H1 (cell line): Measurements from ENCODE around the gene HNRNPA3. TPM values are rescaled to one million over a fixed set of nuclear protein-coding genes. Genes with fewer than 3 reads are reported as not detected.

Source experiments
- CTCF ChIA-PET: fragments of 300-600 bp; sonication (Branson Sonifier 250); formaldehyde crosslinking; loops from one replicate; lab custom pipeline; 2021; ENCODE audit not compliant: partially characterized antibody; lab: Charles Lee
- POLR2A ChIA-PET: fragments of 300-600 bp; sonication (Branson Sonifier 250); formaldehyde crosslinking; loops from one replicate; lab custom pipeline; 2021; ENCODE audit warnings: inconsistent platforms; ENCODE audit not compliant: partially characterized antibody; lab: Charles Lee
- DNase-seq, 2 experiments: peaks; one replicate each; pipeline versions ENCODE4 v3.0.0 to v3.0.0-alpha.2; 2010 to 2022; ENCODE audit warnings: low spot score in 2 of 2, low read depth in 1 of 2, mixed read lengths in 1 of 2
- FAIRE-seq: peaks from 2 replicates; lab custom pipeline; 2011; peaks lifted over from hg19 to GRCh38; lab: Jason Lieb, UNC
- H2AFZ ChIP-seq: 2 replicates; pipeline ENCODE4 v1.8.1; 2012; ENCODE audit warnings: low read length, inconsistent platforms
- H2AK5ac ChIP-seq: 2 replicates; pipeline ENCODE4 v1.6.1; 2013; ENCODE audit warnings: low read depth, low read length
- H2BK120ac ChIP-seq: replicated peaks from 2 replicates; pipeline ENCODE3; 2013; ENCODE audit warnings: low read depth, low read length, inconsistent platforms
- H2BK12ac ChIP-seq: 2 replicates; pipeline ENCODE4 v1.6.1; 2013; ENCODE audit warnings: low read depth, low read length
- H2BK15ac ChIP-seq: 2 replicates; pipeline ENCODE4 v1.6.1; 2013; ENCODE audit warnings: low read length
- H2BK20ac ChIP-seq: 2 replicates; pipeline ENCODE4 v1.6.1; 2013; ENCODE audit warnings: low read length
- H2BK5ac ChIP-seq: 2 replicates; pipeline ENCODE4 v1.6.1; 2013; ENCODE audit warnings: low read depth, low read length
- H3K14ac ChIP-seq: 2 replicates; pipeline ENCODE4 v1.6.1; 2013; ENCODE audit warnings: inconsistent platforms; ENCODE audit not compliant: insufficient read length
- H3K18ac ChIP-seq: 2 replicates; pipeline ENCODE4 v1.6.1; 2013; ENCODE audit warnings: low read length; ENCODE audit errors: extremely low read depth
- H3K23ac ChIP-seq: 2 replicates; pipeline ENCODE4 v1.6.1; 2013; ENCODE audit warnings: inconsistent platforms; ENCODE audit not compliant: insufficient read length
- H3K23me2 ChIP-seq: 2 replicates; pipeline ENCODE4 v1.6.1; 2013; ENCODE audit warnings: low read depth, low read length
- H3K27ac ChIP-seq: 2 replicates; pipeline ENCODE4 v1.6.1; 2011; ENCODE audit warnings: low read depth, low read length, inconsistent platforms
- H3K27me3 ChIP-seq, 4 experiments: replicated peaks in 1 of 4; 1 replicate in 1 of 4; 2 replicates in 3 of 4; pipeline versions ENCODE4 v1.6.1 to v1.8.1; 2011 to 2013; ENCODE audit warnings: low read length in 3 of 4, mild to moderate bottlenecking in 3 of 4, inconsistent platforms in 2 of 4, mixed read lengths in 2 of 4, moderate library complexity in 1 of 4; ENCODE audit not compliant: control insufficient read depth in 3 of 4, insufficient read depth in 3 of 4; ENCODE audit errors: extremely low read depth in 1 of 4
- H3K36me3 ChIP-seq, 4 experiments: 2 replicates each; pipeline versions ENCODE4 v1.6.1 to v1.8.1; 2011 to 2013; ENCODE audit warnings: mild to moderate bottlenecking in 4 of 4, low read length in 3 of 4, moderate library complexity in 2 of 4, control low read depth in 1 of 4, inconsistent platforms in 1 of 4; ENCODE audit not compliant: insufficient read depth in 4 of 4, control insufficient read depth in 2 of 4
- H3K4ac ChIP-seq: replicated peaks from 2 replicates; pipeline ENCODE3; 2013; ENCODE audit warnings: low read length, low read depth, mixed read lengths, inconsistent platforms; ENCODE audit not compliant: insufficient read length
- H3K4me1 ChIP-seq, 4 experiments: replicated peaks in 1 of 4; 1 replicate in 1 of 4; 2 replicates in 3 of 4; pipeline versions ENCODE4 v1.6.1 to v1.8.1; 2011 to 2013; ENCODE audit warnings: low read length in 3 of 4, inconsistent platforms in 2 of 4, mixed read lengths in 1 of 4; ENCODE audit not compliant: insufficient read depth in 4 of 4, control insufficient read depth in 3 of 4
- H3K4me2 ChIP-seq, 2 experiments: 2 replicates each; pipeline versions ENCODE4 v1.6.1 to v1.8.1; 2011 to 2013; ENCODE audit warnings: low read depth in 2 of 2, low read length in 2 of 2, control low read depth in 1 of 2, inconsistent platforms in 1 of 2, mild to moderate bottlenecking in 1 of 2; ENCODE audit not compliant: insufficient read depth in 1 of 2
- H3K4me3 ChIP-seq, 4 experiments: fragments of 200-600, 300-600 bp in 1 of 4; sonication (generic), shearing (Covaris generic), sonication (Bioruptor Twin) in 1 of 4; 2 replicates each; pipeline versions ENCODE4 v1.5.1 to v1.8.1; 2011 to 2016; ENCODE audit warnings: low read length in 4 of 4, low read depth in 3 of 4, control low read depth in 2 of 4, inconsistent platforms in 2 of 4, mild to moderate bottlenecking in 2 of 4, mixed read lengths in 1 of 4, moderate library complexity in 1 of 4; ENCODE audit not compliant: insufficient read depth in 2 of 4; ENCODE audit errors: extremely low read depth in 1 of 4
- H3K56ac ChIP-seq: replicated peaks from 2 replicates; pipeline ENCODE3; 2013; ENCODE audit warnings: low read depth, mild to moderate bottlenecking, mixed read lengths, low read length, inconsistent platforms; ENCODE audit not compliant: insufficient read length
- H3K79me1 ChIP-seq: 2 replicates; pipeline ENCODE4 v1.6.1; 2013; ENCODE audit warnings: low read depth, low read length, control low read depth
- H3K79me2 ChIP-seq, 2 experiments: 2 replicates each; pipeline versions ENCODE4 v1.6.1 to v1.8.1; 2012 to 2013; ENCODE audit warnings: low read length in 2 of 2, mild to moderate bottlenecking in 2 of 2, inconsistent platforms in 1 of 2; ENCODE audit not compliant: insufficient read depth in 2 of 2, control insufficient read depth in 1 of 2
- H3K9ac ChIP-seq, 4 experiments: replicated peaks in 1 of 4; 1 replicate in 1 of 4; 2 replicates in 3 of 4; pipeline versions ENCODE4 v1.6.1 to v1.8.1; 2011 to 2013; ENCODE audit warnings: low read depth in 3 of 4, low read length in 3 of 4, control low read depth in 2 of 4, mild to moderate bottlenecking in 2 of 4, moderate library complexity in 2 of 4, inconsistent platforms in 1 of 4; ENCODE audit errors: extremely low read depth in 1 of 4
- H3K9me3 ChIP-seq, 2 experiments: 2 replicates each; pipeline versions ENCODE4 v1.6.1 to v1.8.1; 2012 to 2013; ENCODE audit warnings: mild to moderate bottlenecking in 2 of 2, moderate library complexity in 2 of 2, control low read depth in 1 of 2, inconsistent platforms in 1 of 2, low read depth in 1 of 2, low read length in 1 of 2, mixed read lengths in 1 of 2; ENCODE audit not compliant: insufficient read depth in 2 of 2
- H4K20me1 ChIP-seq, 2 experiments: replicated peaks in 1 of 2; 2 replicates each; pipeline versions ENCODE3 to v1.8.1; 2011 to 2013; ENCODE audit warnings: inconsistent platforms in 2 of 2, low read length in 2 of 2, mild to moderate bottlenecking in 1 of 2; ENCODE audit not compliant: insufficient read depth in 2 of 2, control insufficient read depth in 1 of 2
- H4K5ac ChIP-seq: 2 replicates; pipeline ENCODE4 v1.6.1; 2013; ENCODE audit warnings: low read length, low read depth, mixed read lengths, inconsistent platforms; ENCODE audit not compliant: insufficient read length
- H4K8ac ChIP-seq: 2 replicates; pipeline ENCODE4 v1.8.0; 2013; ENCODE audit warnings: mild to moderate bottlenecking, moderate library complexity, low read length, inconsistent platforms; ENCODE audit not compliant: insufficient read depth; ENCODE audit errors: extremely low read depth
- H4K91ac ChIP-seq: replicated peaks from 2 replicates; pipeline ENCODE3; 2013; ENCODE audit warnings: low read length, mixed read lengths, inconsistent platforms; ENCODE audit not compliant: insufficient read length
- ASH2L ChIP-seq: fragments of 200-600, 300-600 bp; sonication (generic); IDR thresholded peaks from one replicate; pipeline ENCODE4 v1.7.1; 2017; ENCODE audit warnings: low read length
- ATF3 ChIP-seq: IDR thresholded peaks from 2 replicates; pipeline ENCODE4 v1.6.1; 2011; ENCODE audit warnings: low read depth, mild to moderate bottlenecking, low read length; ENCODE audit not compliant: insufficient read depth
- BRCA1 ChIP-seq: IDR thresholded peaks from 2 replicates; pipeline ENCODE4 v1.6.1; 2012; ENCODE audit warnings: low read depth, low read length, improper control_type of control experiment
- CREB1 ChIP-seq: IDR thresholded peaks from 2 replicates; pipeline ENCODE4 v1.6.1; 2012; ENCODE audit warnings: inconsistent platforms
- EZH2 ChIP-seq: fragments of 200-600 bp; sonication (generic); IDR thresholded peaks from 2 replicates; pipeline ENCODE4 v1.7.1; 2012; ENCODE audit warnings: low read depth, mild to moderate bottlenecking, moderate library complexity, low read length, inconsistent platforms; ENCODE audit not compliant: severe bottlenecking
- FOSL1 ChIP-seq: IDR thresholded peaks from 2 replicates; pipeline ENCODE4 v1.6.1; 2011; ENCODE audit warnings: mild to moderate bottlenecking, low read depth, low read length, moderate library complexity; ENCODE audit not compliant: insufficient read depth
- GABPA ChIP-seq: IDR thresholded peaks from 2 replicates; pipeline ENCODE4 v1.6.1; 2011; ENCODE audit warnings: mild to moderate bottlenecking, low read length, moderate library complexity, borderline replicate concordance; ENCODE audit not compliant: insufficient read depth
- MAX ChIP-seq: IDR thresholded peaks from 2 replicates; pipeline ENCODE4 v1.6.1; 2012; ENCODE audit warnings: inconsistent platforms
- RFX5 ChIP-seq: IDR thresholded peaks from 2 replicates; pipeline ENCODE4 v1.6.1; 2011; ENCODE audit warnings: low read depth, low read length, improper control_type of control experiment, borderline replicate concordance
- SIX5 ChIP-seq: IDR thresholded peaks from 2 replicates; pipeline ENCODE4 v1.6.1; 2011; ENCODE audit warnings: mild to moderate bottlenecking, low read depth, low read length
- SP2 ChIP-seq: IDR thresholded peaks from 2 replicates; pipeline ENCODE4 v1.6.1; 2012; ENCODE audit warnings: mild to moderate bottlenecking, low read length, inconsistent platforms
- SP4 ChIP-seq: IDR thresholded peaks from 2 replicates; pipeline ENCODE4 v1.6.1; 2012; ENCODE audit warnings: low read length, inconsistent platforms
- USF2 ChIP-seq: IDR thresholded peaks from 2 replicates; pipeline ENCODE4 v1.6.1; 2011; ENCODE audit warnings: low read length, improper control_type of control experiment
- WGBS, 2 experiments: shearing (Covaris generic) in 1 of 2; methylation state at CpG; one replicate each; pipeline versions ENCODE4 v1.1.6 to v1.1.7; 2013 to 2015; ENCODE audit warnings: low lambda C conversion rate in 2 of 2, mixed read lengths in 2 of 2, inconsistent platforms in 1 of 2, low coverage in 1 of 2, missing lambda C conversion rate in 1 of 2; ENCODE audit not compliant: insufficient replicate concordance in 2 of 2, insufficient coverage in 1 of 2, insufficient read length in 1 of 2; ENCODE audit errors: extremely low coverage in 1 of 2, missing lambda C conversion rate in 1 of 2; 5-methylcytosine and 5-hydroxymethylcytosine counted together
- polyA plus RNA-seq, 7 experiments: library from polyadenylated mRNA; depleted of rRNA in 3 of 7; stranded (reverse) in 5 of 7; unstranded in 2 of 7; fragments of >200 nt in 5 of 7; fragments of 200-250 nt in 2 of 7; gene quantifications; 1 replicate in 5 of 7; 2 replicates in 1 of 7; 4 replicates in 1 of 7; pipeline versions ENCODE4 v1.2.1 to v1.2.3, GENCODE V29; 2011 to 2013; ENCODE audit warnings: missing spikeins in 2 of 7, mixed read lengths in 2 of 7
- total RNA-seq: library from RNA; stranded (reverse); fragmentation: NEBNext Ultra II Directional; extraction: Animal tissue kit (Norgen Biotek cat#: 25700); gene quantifications from 2 replicates; pipeline ENCODE4 v1.2.1, GENCODE V29; 2021

The HNRNPA3 gene
- total and polyA plus RNA-seq, 2 of the 8 experiments (the other 6 are each of a cell fraction or from before 2014, with no cell fraction given): 66.1 to 408 TPM

- no peak overlapping the region for H3K9ac ChIP-seq
- H2BK120ac ChIP-seq: no peak overlapping the region
- peaks cover 12 to 92% of the 10 kb centered on the region in 2 experiments for H3K79me2 ChIP-seq
- H3K4me1 ChIP-seq: peaks cover 2 to 11% (median 4%) of the 10 kb centered on the region in 4 experiments; a peak in 3 of 7 replicates
- H3K36me3 ChIP-seq: no peaks in the 10 kb centered on the region
- no peaks in the 10 kb centered on the region for H3K23me2 ChIP-seq
- no peak overlapping the region for H2BK20ac ChIP-seq
- FAIRE-seq (no peak), DNase-seq (no peak)
- H4K5ac ChIP-seq: no peak overlapping the region
- ChIA-PET POLR2A (interaction anchor here (1.1 to 10.4 kb wide), 7 partner anchors 10 to 38 kb away, joined by 3 to 74 read pairs (median 6); partner anchors contain the start of genes HNRNPA3 and NFE2L2), CTCF (interaction anchor here (0.6 to 1.6 kb wide), 7 partner anchors 10 to 86 kb away, joined by 3 to 5 read pairs (median 4); no protein-coding TSS in a partner anchor)
- no peaks in the 10 kb centered on the region for H3K9me3 ChIP-seq
- H3K4me3 ChIP-seq: no peak overlapping the region
- no peak overlapping the region for H2BK5ac ChIP-seq
- H2AFZ ChIP-seq: no peak overlapping the region
- no peak overlapping the region for H3K56ac ChIP-seq
- H3K27me3 ChIP-seq: no peaks in the 10 kb centered on the region
- peaks cover 15% of the 10 kb centered on the region for H3K79me1 ChIP-seq
- no peak overlapping the region for H3K27ac ChIP-seq
- peaks cover 11 to 19% of the 10 kb centered on the region in 2 experiments for H4K20me1 ChIP-seq
- 93% methylated on average over 5 of the region's 5 CpGs; no CpG with 5 or more reads in 1 of the 2 experiments for WGBS, 2 experiments
- H2AK5ac ChIP-seq: no peak overlapping the region
- H3K23ac ChIP-seq: no peak overlapping the region
- no peak overlapping the region for H3K18ac ChIP-seq
- H3K4ac ChIP-seq: no peak overlapping the region
- no peak overlapping the region for H4K91ac ChIP-seq
- no peak overlapping the region for H3K14ac ChIP-seq
- H2BK12ac ChIP-seq: no peak overlapping the region
- H3K4me2 ChIP-seq: no peak overlapping the region
- H4K8ac ChIP-seq: no peak overlapping the region
- no peak overlapping the region for H2BK15ac ChIP-seq
- TF ChIP-seq FOSL1 (no peak), GABPA (no peak), MAX (no peak), ATF3 (no peak), CREB1 (no peak), USF2 (no peak), SP2 (no peak), ASH2L (no peak), BRCA1 (no peak), RFX5 (no peak), EZH2 (no peak), SIX5 (no peak), SP4 (no peak)
Observed at GRCh38 chr2:177250461-177250860, 37.9 kb downstream of the HNRNPA3 start.
